Prostate gland (tissue), 2 donors: ENCODE data around the gene SLC49A3. TPM values are rescaled to one million over a fixed set of nuclear protein-coding genes. Genes with fewer than 3 reads are reported as not detected.

Experiments
- DNase-seq: peaks from one replicate; pipeline ENCODE4 v3.0.0-alpha.2; 2019; ENCODE audit warnings: low spot score
- H3K27ac ChIP-seq, 2 donors: fragments of 200-600 bp; sonication (generic); 2 replicates each; pipeline ENCODE4 v1.5.1; 2017 to 2019
- H3K27me3 ChIP-seq: fragments of 200-600 bp; sonication (generic); replicated peaks from 2 replicates; pipeline ENCODE4 v1.5.1; 2019; ENCODE audit not compliant: insufficient read depth
- H3K36me3 ChIP-seq, 2 donors: fragments of 200-600 bp; sonication (generic); 1 replicate in 1 of 2; 2 replicates in 1 of 2; pipeline versions ENCODE4 v1.5.1 to v1.8.1; 2017 to 2019
- H3K4me1 ChIP-seq: fragments of 200-600 bp; sonication (generic); replicated peaks from 2 replicates; pipeline ENCODE4 v1.5.1; 2019
- H3K4me3 ChIP-seq, 2 donors: fragments of 200-600 bp; sonication (generic); 2 replicates each; pipeline ENCODE4 v1.5.1; 2017 to 2019
- H3K9me3 ChIP-seq: fragments of 200-600 bp; sonication (generic); 2 replicates; pipeline ENCODE4 v1.5.1; 2017
- CTCF ChIP-seq, 4 experiments: fragments of 200-600 bp in 2 of 4; fragments of 450-650 bp in 2 of 4; sonication (generic) in 2 of 4; IDR thresholded peaks; 1 replicate in 3 of 4; 2 replicates in 1 of 4; pipeline ENCODE4 v1.5.1; 2016 to 2019; ENCODE audit warnings: antibody characterized with exemption in 4 of 4, mild to moderate bottlenecking in 2 of 4, moderate library complexity in 2 of 4
- POLR2A ChIP-seq: fragments of 450-650 bp; IDR thresholded peaks from one replicate; pipeline ENCODE4 v1.6.1; 2016; ENCODE audit warnings: antibody characterized with exemption, mild to moderate bottlenecking
- POLR2AphosphoS5 ChIP-seq: sonication (generic); formaldehyde crosslinking; IDR thresholded peaks from one replicate; pipeline ENCODE4 v1.6.1; 2017; ENCODE audit warnings: antibody characterized with exemption
- WGBS: methylation state at CpG from one replicate; pipeline ENCODE4 v1.1.5; 2018; 5-methylcytosine and 5-hydroxymethylcytosine counted together
- intact Hi-C: fragments of 100-400 bp; cut with DNase I; formaldehyde crosslinking; loops from one replicate; pipeline ENCODE4 v1.14.2; 2022
- total RNA-seq, 2 donors: library from RNA; depleted of rRNA; stranded (reverse); fragments of >200 nt; gene quantifications; one replicate each; pipeline ENCODE4 v1.1.0, GENCODE V29; 2016

Gene SLC49A3
- total RNA-seq, 2 donors from 2014 or later = 2.6 to 11.0 TPM

GRCh38 chr4:726235-726787 lies 37.4 kb upstream of the SLC49A3 start:
- intact Hi-C loops = no loop called here
- WGBS = 43% methylated on average over 16 of the region's 16 CpGs
- TF ChIP-seq CTCF (IDR thresholded peaks at IDR 0.05) = no peak
- TF ChIP-seq POLR2A = no peak
- no peak for TF ChIP-seq POLR2AphosphoS5

GRCh38 chr4:725391-726234 lies 36.7 kb upstream of the SLC49A3 start:
- no peak overlapping the region for H3K27ac ChIP-seq
- DNase-seq = no peak
- 90% methylated on average over 36 of the region's 41 CpGs for WGBS
- intact Hi-C loops = no loop called here
- H3K36me3 ChIP-seq = no peaks in the 10 kb centered on the region
- no peak overlapping the region for H3K4me3 ChIP-seq
- TF ChIP-seq CTCF (IDR thresholded peaks at IDR 0.05) = no peak
- TF ChIP-seq POLR2A = no peak
- TF ChIP-seq POLR2AphosphoS5 = no peak
- H3K9me3 ChIP-seq = no peaks in the 10 kb centered on the region
- no peaks in the 10 kb centered on the region for H3K27me3 ChIP-seq
- no peaks in the 10 kb centered on the region for H3K4me1 ChIP-seq

More at GRCh38 chr4:726235-726787, 37.4 kb upstream of the SLC49A3 start:
- Histone ChIP-seq H3K4me3 (no peak overlapping the region), H3K4me1 (no peaks in the 10 kb centered on the region), H3K27me3 (no peaks in the 10 kb centered on the region), H3K27ac (no peak overlapping the region), H3K36me3 (no peaks in the 10 kb centered on the region), H3K9me3 (no peaks in the 10 kb centered on the region)
- no peak for DNase-seq

- H3K27ac ChIP-seq = no peak overlapping the region
- H3K9me3 ChIP-seq = no peaks in the 10 kb centered on the region
- 97% methylated on average over 22 of the region's 28 CpGs for WGBS
- TF ChIP-seq POLR2A = no peak
- no peak for TF ChIP-seq CTCF (IDR thresholded peaks at IDR 0.05)
- TF ChIP-seq POLR2AphosphoS5 = no peak
- H3K36me3 ChIP-seq = no peaks in the 10 kb centered on the region
- intact Hi-C loops = no loop called here
- no peaks in the 10 kb centered on the region for H3K4me1 ChIP-seq
- H3K4me3 ChIP-seq = no peak overlapping the region
- DNase-seq = no peak
- no peaks in the 10 kb centered on the region for H3K27me3 ChIP-seq
Observed at GRCh38 chr4:723751-724530, 35.0 kb upstream of the SLC49A3 start.

GRCh38 chr4:722851-723360 lies 34.0 kb upstream of the SLC49A3 start:
- Histone ChIP-seq H3K27me3 (no peaks in the 10 kb centered on the region), H3K9me3 (no peaks in the 10 kb centered on the region), H3K36me3 (no peaks in the 10 kb centered on the region), H3K27ac (no peak overlapping the region), H3K4me3 (no peak overlapping the region), H3K4me1 (no peaks in the 10 kb centered on the region)
- TF ChIP-seq POLR2AphosphoS5 = no peak
- no peak for TF ChIP-seq CTCF (IDR thresholded peaks at IDR 0.05)
- no peak for TF ChIP-seq POLR2A
- 95% methylated on average over 61 of the region's 61 CpGs for WGBS
- intact Hi-C loops = no loop called here
- no peak for DNase-seq
